Medulla oblongata (tissue), 1 donor: ENCODE results near the gene ABTB1.

ENCODE experiments used
- DNase-seq: peaks from one replicate; pipeline ENCODE4 v3.0.0-alpha.2; 2015; ENCODE audit errors: extremely low spot score

Gene ABTB1

GRCh38 chr3:127672429-127673190 is at the start of gene ABTB1:
TSS of gene ABTB1 (plus strand) at chr3:127672952. CDS start at chr3:127673026, 74 bp downstream.
- peak; percentile 64 for DNase-seq

GRCh38 chr3:127624063-127624462 is 48.7 kb upstream of the ABTB1 start:
- DNase-seq, result no peak

GRCh38 chr3:127625821-127626220 is 46.9 kb upstream of the ABTB1 start:
- DNase-seq, result no peak

GRCh38 chr3:127628426-127628787 is 44.3 kb upstream of the ABTB1 start:
- DNase-seq, result peak; percentile 21

GRCh38 chr3:127628788-127629466 is 43.8 kb upstream of the ABTB1 start, which contains the start of gene PODXL2:
TSS of gene PODXL2 (plus strand) at chr3:127629185. CDS start at chr3:127629220, 35 bp downstream.
- DNase-seq, result peak; percentile 57

- no peak for DNase-seq
Measured at GRCh38 chr3:127629467-127630403, 43.0 kb upstream of the ABTB1 start.

GRCh38 chr3:127630811-127631714 is 41.7 kb upstream of the ABTB1 start:
- no peak for DNase-seq

GRCh38 chr3:127632035-127632820 is 40.5 kb upstream of the ABTB1 start:
- DNase-seq, result no peak

GRCh38 chr3:127634653-127635052 is 38.1 kb upstream of the ABTB1 start:
- DNase-seq, result no peak

GRCh38 chr3:127637546-127637945 is 35.2 kb upstream of the ABTB1 start:
- DNase-seq, result no peak

- no peak for DNase-seq
Measured at GRCh38 chr3:127637971-127638370, 34.8 kb upstream of the ABTB1 start.

GRCh38 chr3:127639173-127640041 is 33.3 kb upstream of the ABTB1 start:
- peak; percentile 20 for DNase-seq

GRCh38 chr3:127640042-127640355 is 32.8 kb upstream of the ABTB1 start:
- no peak for DNase-seq

GRCh38 chr3:127644641-127645370 is 27.9 kb upstream of the ABTB1 start:
- no peak for DNase-seq

- no peak for DNase-seq
Measured at GRCh38 chr3:127645371-127646015, 27.3 kb upstream of the ABTB1 start.

GRCh38 chr3:127646501-127647046 is 26.2 kb upstream of the ABTB1 start:
- no peak for DNase-seq

GRCh38 chr3:127647166-127647844 is 25.4 kb upstream of the ABTB1 start:
- DNase-seq, result no peak
